GM10847 (cell line): Measurements from ENCODE around the gene TRIM22.

Experiments
- POLR2A ChIP-seq: IDR thresholded peaks from 2 replicates; pipeline ENCODE4 v1.6.1; 2011; ENCODE audit not compliant: insufficient read length; ENCODE audit errors: extremely low read depth

The TRIM22 gene

GRCh38 chr11:5689551-5689983 is at the start of gene TRIM22:
TSS of gene TRIM22 (plus strand) at chr11:5689790. CDS start at chr11:5696233, 6,443 bp downstream.
- no peak for TF ChIP-seq POLR2A

GRCh38 chr11:5639953-5640352 is 49.6 kb upstream of the TRIM22 start:
- TF ChIP-seq POLR2A: no peak

DNA sequence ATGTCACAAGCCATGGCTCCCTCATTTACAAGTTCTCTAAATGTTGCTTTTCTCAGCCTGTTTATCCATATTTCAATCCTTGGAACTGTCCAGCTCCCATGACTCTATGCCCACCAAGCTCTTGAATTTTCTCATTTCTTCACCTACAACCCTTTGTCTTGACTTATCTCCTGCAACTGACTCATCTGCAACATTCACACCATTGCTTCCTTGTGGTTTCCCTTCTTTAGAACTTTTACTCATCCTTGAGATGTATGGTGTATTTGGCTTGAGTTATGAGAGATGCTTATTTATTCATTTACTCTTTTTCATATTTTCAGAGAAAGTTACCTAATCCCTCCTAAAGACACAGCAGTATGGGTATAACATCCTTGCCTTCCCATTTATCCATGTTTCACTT is 46.0 kb upstream of the TRIM22 start:
- TF ChIP-seq POLR2A: no peak

- no peak for TF ChIP-seq POLR2A
Observed at GRCh38 chr11:5646139-5646538, 43.5 kb upstream of the TRIM22 start.

DNA sequence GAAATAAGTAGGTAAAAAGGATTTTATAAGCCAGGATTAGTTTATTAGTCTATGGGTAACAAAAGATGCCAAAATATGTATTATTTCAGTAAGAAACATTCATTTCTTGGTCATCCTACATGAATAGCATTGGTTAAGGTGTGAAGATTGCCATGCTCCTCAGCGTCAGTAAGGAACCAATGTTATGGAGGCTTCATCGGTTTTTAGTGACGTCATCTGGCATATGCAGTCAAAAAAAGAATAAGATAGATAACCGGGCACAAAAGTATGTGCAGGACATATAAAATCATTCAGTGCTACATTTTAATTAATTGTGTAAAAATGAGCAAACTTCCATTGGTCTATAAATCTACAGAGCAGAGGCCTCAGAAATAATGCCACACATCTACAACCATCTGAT is 34.1 kb upstream of the TRIM22 start:
- no peak for TF ChIP-seq POLR2A

DNA sequence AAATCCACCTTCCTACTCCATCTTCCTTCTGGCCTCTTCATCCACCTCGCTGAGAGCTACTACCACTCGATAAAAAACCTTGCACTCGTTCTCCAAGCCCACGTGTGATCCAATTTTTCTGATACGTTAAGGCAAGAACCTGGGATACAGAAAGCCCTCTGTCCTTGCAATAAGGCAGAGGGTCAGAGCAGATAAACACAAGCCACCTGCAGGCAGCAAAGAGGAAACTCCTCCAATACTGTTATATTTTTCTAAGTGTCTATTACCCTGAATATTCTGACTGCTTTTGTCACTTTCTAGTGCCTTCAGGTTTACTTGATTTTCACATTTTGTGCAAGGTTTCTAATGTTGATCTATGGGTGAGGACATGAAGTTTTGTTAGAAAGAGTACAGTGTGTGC is 31.3 kb upstream of the TRIM22 start:
- TF ChIP-seq POLR2A: no peak

- no peak for TF ChIP-seq POLR2A
Observed at GRCh38 chr11:5663511-5663910, 26.1 kb upstream of the TRIM22 start.

GRCh38 chr11:5665051-5665570 is 24.5 kb upstream of the TRIM22 start:
- no peak for TF ChIP-seq POLR2A

- TF ChIP-seq POLR2A: no peak
Observed at GRCh38 chr11:5665746-5666401, 23.7 kb upstream of the TRIM22 start.

DNA sequence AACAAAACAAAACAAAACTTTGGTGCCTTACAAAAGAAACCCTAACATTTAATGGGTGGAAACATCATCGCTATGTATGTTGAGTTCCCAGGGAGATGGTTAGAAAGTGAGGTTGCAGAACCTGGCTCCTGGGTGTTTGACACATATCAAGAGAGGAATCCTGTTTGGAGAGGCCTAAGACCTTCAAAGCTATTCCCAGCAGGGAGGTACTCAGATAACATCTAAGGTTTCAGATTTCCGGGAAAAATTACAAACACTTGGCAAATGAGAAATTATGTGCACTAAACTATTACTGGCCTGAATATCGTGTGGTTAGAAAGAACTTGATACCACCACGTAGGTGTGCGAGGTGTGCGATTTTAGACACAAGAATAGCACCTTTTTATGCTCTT is 23.2 kb upstream of the TRIM22 start:
- TF ChIP-seq POLR2A: no peak

- no peak for TF ChIP-seq POLR2A
Observed at GRCh38 chr11:5671831-5672230, 17.8 kb upstream of the TRIM22 start.

- TF ChIP-seq POLR2A: no peak
Observed at GRCh38 chr11:5674391-5674790, 15.2 kb upstream of the TRIM22 start.

GRCh38 chr11:5679811-5680210 is 9.8 kb upstream of the TRIM22 start:
- no peak for TF ChIP-seq POLR2A

- TF ChIP-seq POLR2A: no peak
Observed at GRCh38 chr11:5684036-5684645, 5.4 kb upstream of the TRIM22 start.

DNA sequence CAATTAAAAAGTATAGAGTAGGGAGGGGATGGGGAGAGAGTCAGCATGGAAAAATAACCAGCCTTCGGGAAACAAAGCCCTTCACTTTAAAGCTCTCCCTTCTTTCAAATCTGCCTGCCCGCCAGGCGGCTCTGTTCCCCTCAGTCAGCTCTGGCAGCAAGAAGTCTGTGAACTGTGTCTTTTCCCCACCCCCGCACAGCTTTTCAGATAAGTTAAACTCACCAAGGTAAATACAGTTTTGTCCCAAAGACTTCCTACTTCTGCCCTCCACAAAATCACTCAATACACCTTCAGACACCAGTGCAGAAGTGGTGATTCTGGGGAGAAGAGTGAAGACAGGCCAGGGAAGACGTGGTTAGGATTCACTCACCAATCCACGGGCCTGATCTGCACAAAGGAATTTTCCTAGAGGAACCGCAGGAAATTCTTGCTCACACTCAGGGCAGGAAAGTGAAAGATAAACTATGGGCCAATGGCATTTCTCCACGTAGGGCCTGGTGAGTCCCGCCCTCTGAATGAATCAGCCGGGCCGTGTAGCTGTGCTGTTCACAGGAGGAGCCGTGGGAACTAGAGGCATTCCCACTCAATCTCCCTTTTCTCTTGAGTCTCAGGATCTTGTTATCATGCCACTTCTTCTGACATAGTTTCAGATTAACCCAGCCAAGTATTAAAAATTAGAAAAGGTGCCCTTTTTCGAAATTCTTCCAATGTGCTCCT is 4.8 kb upstream of the TRIM22 start, which contains the start of gene TRIM5:
Gene TRIM5, minus strand, starts transcription at position 429 of the 717 bp plus-strand sequence. CDS start 4,897 bp downstream, outside the sequence.
- TF ChIP-seq POLR2A: peak; percentile 67

GRCh38 chr11:5686426-5686825 is 3.2 kb upstream of the TRIM22 start:
- TF ChIP-seq POLR2A: no peak
